Myocyte (in vitro differentiated cells): Measurements from ENCODE around the gene CDYL2. TPM values are rescaled to one million over a fixed set of nuclear protein-coding genes. Genes with fewer than 3 reads are reported as not detected.
"Not testable (repeated sequence)": the region's sequence is repeated elsewhere in the genome, so short reads cannot be mapped to it uniquely, and the experiment has no call there.

Experiments
- DNase-seq: peaks from one replicate; pipeline ENCODE4 v3.0.0-alpha.2; 2012; ENCODE audit warnings: low read depth
- polyA plus RNA-seq: library from polyadenylated mRNA; unstranded; fragments of >200 nt; gene quantifications from one replicate; pipeline ENCODE4 v1.2.1, GENCODE V29; 2012; ENCODE audit warnings: missing spikeins
- total RNA-seq: library from RNA; depleted of rRNA; stranded (reverse); fragments of >200 nt; gene quantifications from 2 replicates; pipeline ENCODE4 v1.2.3, GENCODE V29; 2014

Gene CDYL2, protein sequence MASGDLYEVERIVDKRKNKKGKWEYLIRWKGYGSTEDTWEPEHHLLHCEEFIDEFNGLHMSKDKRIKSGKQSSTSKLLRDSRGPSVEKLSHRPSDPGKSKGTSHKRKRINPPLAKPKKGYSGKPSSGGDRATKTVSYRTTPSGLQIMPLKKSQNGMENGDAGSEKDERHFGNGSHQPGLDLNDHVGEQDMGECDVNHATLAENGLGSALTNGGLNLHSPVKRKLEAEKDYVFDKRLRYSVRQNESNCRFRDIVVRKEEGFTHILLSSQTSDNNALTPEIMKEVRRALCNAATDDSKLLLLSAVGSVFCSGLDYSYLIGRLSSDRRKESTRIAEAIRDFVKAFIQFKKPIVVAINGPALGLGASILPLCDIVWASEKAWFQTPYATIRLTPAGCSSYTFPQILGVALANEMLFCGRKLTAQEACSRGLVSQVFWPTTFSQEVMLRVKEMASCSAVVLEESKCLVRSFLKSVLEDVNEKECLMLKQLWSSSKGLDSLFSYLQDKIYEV
- 0.37 and 1.4 TPM in 2 replicates for total RNA-seq
- 0.32 TPM for polyA plus RNA-seq

DNA sequence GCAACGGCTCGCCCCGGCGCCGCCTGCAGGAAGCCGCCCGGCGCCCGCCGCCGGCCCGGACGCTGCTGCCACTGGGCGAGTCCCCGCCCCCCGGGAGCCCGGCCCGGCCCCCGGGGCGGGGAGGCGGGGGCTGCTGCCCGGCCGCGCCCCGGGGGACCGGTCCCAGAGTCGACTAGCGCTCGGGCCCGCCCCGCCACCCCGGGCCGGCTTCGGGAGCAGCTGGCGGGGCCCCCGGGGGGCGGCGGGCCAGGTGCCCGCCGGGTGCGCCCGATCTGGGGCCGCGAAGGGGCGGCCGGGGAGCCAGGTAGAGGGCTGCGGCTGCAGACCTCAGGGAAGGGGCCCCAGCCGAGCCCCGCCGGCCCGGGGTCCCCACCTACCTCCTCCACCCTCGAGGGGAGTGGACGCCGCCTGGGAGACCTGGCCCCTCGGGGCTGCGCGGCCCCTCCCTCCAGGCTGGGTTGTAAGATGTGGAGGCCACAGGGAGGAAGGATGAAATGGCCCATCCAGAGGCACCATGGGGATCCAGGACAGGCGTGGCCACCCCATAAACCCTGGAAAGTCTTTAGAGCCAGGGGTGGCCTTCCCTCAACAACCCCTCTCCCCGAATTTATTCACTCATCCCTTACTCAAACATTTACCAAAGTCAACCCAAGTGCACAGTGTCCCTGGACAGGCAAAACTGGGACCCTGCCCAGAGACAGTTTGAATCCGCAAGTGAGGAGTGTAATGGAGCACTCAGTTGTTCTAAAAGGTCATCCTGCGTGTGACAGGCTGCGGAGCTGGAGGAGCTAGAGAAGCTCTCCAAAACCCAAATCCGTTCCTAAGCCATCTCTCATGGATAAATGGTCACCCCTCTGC, at the start of gene CDYL2:
CDYL2 (minus strand) TSS at position 73 of the 858 bp plus-strand sequence. CDS start 425 bp downstream, outside the sequence.
- peak; percentile 22 for DNase-seq

DNA sequence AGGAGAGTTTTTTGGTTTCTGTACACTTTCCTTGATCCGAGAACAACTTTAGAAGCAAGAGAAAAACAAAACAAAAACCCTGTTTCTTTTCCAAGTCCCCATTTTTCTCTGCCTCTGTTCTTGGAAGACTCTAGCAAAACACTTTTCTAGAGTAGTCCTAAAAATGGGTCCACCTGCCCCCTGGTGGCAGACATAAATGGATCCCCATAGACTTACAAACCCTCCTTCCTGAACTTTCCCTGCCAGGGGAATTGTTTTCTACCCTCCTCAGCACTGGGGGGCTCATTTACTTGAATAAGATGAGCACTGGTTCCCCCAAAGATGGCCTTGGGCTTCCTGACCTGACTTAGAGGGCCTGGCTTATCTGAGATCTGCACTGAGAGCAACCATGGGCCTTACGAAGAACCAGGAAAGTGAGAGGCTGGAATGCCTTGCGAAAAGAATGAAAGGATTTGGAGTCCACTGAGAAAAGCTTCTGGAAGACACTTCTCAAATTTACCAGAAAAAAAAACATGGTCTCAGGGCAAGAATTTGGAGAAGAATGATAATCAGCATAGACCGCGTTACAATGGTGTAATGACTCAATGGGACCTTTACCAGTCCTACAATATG, 48.0 kb upstream of the CDYL2 start:
- DNase-seq = no peak

DNA sequence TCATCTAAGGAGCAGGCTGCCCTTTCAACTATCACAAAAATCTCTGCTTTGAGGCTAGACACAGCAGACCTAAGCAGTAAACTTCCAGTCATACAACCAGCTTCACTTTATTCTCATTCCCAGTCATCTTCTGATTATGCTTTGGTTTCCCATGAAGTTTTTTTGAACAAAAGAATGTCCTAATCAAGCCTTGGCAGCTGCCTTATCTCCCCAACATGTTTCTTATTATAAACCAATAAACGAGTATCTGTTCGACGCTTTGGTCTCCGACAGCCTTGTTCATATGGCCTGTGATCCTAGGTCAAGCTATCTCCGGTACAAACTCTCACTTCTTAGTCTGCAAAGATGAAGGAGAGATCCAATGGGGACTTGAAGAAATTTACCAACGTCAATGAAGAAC, 47.4 kb upstream of the CDYL2 start:
- DNase-seq = no peak

DNA sequence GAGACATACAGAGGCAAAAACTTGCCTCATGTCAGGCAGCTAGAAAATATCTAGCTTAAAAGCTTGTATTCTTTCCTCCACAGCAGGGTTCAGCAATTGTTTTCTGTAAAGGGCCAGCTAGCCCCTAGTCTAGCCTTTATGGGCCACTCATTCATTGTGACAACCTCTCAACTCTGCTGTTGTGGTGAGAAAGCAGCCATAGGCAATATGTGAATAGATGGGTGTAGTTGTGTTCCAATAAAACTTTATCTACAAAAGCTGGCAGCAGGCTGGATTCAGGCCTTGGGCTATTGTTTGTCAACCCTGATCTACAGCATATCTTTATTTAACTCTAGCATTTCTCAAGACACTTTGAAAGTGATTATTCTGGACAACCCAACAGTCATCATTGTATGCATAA, 46.4 kb upstream of the CDYL2 start:
- DNase-seq = no peak

DNA sequence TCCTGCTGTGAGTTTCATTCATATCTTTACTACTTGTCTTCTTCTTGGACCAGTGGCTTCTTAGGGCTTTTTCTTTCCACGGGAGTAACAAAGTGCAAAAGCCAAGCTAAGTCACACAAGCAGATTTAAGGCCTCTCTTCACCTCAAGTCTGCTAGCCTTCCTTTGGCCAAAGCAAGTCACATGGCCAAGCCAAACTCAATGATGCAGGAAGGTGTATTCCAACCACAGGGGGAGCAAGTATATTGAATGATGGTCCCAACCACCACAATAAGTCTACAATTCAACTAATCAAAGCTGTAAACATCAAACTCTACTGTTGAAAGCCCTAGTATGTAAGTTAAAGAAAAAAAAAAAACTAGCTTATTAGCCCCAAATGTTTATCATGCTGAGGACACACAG, 44.5 kb upstream of the CDYL2 start:
- no peak for DNase-seq

DNA sequence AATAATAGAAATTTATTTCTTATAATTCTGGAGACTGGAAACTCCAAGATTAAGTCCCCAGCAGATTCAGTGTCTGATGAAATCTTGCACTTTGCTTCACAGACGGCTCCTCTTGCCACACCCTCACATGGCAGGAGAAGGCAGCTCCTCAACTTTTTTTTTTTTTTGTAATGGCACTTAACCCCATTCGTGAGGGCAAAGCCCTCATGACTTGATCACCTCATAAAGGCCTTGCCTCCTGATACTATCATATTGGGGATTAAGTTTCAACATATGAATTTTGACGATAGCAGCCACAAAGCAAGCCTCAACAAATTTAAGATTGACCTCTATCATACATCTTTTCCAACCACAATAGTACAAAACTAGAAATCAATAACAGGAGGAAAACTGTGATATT, 42.3 kb upstream of the CDYL2 start:
- DNase-seq = no peak

DNA sequence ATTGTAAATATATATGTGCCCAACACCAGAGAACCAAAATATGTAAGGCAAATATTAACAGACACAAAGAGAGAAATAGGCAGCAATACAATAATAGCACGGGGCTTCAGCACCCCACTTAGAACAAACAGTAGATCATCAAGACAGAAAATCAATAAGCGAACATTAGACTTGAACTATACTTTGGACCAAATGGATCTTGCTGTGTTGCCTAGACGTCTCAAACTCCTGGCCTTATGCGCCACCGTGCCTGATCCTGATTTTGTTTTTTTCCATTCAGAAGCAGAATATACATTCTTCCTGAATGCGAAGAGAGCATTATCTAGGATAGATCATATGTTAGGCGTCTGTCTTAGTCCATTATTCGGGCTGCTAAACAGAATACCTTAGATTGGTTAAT, 41.9 kb upstream of the CDYL2 start:
- no peak for DNase-seq

DNA sequence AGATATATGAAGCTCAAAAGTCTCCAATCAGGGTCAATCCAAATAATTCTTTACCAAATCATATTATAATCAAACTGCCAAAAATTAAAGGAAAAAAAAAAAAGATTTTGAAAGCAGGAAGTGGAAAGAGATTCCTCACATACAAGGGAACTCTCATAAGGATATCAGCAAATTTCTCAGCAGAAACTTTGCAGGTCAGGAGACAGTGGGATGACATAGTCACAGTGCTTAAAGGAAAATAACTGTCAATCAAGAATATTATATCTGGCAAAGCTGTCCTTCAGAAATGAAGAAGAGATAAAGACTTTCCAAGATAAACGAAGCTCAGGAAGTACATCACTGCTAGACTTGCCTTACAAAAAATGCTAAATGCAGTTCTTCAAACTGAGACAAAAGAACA, 40.0 kb upstream of the CDYL2 start:
- no peak for DNase-seq

DNA sequence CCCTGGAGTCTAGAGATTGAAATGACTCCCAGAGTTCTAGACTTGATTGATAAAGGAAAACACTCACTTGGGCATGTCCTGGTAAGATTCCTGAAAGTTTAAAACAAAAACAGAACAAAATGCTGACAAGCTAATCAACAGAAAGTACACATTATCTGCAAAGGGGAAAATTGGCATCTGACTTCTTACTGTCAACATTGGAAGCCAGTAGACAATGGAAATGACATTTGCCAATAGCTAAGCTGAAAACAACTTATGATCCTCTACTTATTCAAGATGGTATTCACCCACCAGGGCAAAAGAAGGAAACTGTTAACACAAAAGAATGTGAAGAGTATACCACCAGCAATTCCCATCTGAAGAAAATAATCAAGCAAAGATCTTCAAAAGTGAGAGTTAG, 36.8 kb upstream of the CDYL2 start:
- DNase-seq = no peak

DNA sequence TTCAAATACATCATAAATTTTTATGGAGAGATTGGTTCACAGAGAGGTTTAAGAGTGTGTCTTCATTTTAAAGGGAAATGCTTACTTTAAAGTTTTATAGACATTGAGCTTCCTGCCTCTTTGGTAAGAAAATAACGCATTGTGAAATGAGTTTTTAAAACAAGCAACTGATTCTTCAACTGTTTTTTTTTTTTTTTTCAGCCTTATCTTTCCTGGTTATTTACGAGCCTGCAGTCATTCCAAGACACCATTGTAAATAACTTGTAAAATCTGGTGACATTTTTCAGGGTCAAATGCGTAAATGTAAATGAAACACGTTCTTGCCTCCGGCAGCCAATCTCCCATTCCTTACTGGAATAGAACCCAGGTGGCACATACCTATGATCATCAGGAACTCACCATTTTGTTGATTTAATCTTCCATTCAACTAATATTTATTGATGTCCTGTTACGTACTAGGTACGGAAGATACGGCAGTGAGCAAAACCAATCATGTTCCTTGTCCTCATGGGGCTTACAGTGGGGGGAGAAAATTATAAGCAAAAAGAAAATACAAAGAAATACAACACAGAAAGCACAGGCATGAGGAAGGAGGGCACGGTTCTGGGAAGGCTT, 33.2 kb upstream of the CDYL2 start:
- DNase-seq = no peak

DNA sequence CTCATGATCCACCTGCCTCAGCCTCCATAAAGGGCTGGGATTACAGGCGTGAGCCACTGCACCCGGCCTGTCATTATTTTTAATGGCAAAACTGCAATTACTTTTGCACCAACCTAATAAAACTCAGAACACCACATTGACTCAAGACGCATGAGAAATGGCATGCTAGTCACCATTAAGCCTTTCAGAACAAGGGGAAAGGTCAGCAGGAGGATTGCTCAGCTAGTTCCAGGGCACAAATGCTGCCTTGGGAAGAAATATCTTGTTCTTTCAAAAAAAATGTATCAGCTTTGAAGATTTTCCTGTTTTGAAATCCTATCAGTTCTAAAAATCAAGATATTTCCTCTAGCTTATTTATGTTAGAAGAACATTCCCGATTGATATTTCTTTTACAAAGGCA, 32.4 kb upstream of the CDYL2 start:
- no peak for DNase-seq

DNA sequence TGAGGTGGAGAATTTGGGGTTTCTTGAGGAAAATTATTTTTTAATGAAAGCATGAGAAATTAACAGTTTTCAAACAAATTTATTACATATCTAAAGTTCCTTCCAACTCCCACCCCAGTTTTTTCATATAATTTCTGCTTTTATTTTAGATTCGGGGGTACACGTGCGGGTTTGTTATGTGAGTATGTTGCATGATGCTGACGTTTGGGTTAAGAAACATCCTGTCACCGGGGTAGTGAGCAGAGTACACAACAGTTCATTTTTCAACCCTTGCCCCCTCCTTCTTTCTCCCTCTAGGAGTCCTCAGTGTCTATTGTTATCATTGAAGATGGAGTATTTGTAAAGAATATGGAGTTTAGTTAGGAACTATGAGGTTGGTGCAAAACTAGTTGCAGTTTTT, 31.8 kb upstream of the CDYL2 start:
- DNase-seq = no peak

DNA sequence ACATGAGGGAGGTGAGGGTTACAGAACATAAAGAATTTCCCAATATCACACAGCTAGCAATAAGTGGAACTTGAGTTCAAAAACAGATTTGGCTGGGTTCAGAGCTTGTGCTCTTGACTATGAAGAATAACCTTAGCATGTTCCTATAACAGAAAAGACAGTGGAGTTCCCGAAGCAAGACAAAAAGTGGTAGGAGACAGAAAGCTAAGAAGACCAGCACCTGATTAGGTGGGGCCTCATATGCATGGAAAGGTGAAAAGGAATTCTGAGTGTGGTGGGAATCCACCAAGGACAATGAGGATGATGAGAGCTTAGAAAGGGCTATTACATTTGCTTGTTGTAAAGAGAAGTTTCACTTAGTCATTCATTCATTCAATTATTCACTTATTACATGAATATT, 26.6 kb upstream of the CDYL2 start:
- DNase-seq = no peak

DNA sequence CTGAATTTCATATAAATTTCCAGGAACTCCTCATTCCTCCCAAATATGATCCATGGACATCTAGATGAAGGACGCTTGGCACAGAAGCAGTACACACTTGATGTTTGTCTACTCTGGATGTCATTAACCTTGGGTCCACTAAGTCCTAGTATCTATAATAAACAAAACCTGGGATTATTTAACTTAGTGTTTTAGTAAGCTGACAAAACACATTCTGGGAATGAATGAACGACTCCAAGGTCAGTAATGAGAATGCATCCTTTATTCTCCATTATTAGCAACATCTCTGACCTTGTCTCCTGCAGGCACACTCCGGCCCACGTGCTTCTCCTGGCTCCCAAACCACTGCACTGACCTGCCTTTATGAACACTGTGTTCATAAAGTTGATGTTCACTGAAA, 24.1 kb upstream of the CDYL2 start:
- DNase-seq = no peak

DNA sequence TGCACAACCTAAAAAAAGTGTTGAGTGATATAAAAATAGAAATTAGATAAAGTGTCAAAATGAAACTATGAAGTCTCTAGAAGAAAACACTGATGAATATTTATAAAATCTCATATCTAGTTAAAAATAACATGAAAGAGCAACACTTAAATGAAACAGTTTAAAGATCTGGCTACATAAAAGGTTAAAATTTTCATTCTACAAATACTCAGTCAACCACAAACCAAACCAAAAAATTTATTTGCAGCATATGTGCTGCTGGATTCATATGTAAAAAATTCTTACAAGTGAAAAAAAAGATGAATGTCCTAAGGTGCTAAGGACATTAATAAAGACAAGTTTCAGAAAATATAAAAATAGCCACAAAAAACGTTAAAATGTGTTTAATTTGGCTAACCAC, 22.6 kb upstream of the CDYL2 start:
- no peak for DNase-seq

DNA sequence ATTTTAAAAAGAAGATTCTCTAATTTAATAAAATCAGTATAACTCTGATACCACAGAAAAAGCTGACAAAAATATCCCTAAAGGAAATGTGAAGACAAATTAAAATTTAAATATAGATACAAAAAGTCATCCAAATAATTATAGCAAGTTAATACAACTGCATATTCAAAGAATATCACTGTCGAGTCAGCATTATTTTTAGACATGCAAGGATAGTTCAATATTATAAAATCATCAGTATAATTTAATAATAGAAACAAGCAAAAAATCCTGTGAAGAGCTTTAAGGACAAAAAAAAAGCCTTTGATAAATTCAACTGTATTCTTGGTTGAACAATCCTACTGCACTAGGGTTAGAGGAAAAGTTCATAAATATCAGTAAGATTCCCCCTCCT, 21.0 kb upstream of the CDYL2 start:
- no peak for DNase-seq

DNA sequence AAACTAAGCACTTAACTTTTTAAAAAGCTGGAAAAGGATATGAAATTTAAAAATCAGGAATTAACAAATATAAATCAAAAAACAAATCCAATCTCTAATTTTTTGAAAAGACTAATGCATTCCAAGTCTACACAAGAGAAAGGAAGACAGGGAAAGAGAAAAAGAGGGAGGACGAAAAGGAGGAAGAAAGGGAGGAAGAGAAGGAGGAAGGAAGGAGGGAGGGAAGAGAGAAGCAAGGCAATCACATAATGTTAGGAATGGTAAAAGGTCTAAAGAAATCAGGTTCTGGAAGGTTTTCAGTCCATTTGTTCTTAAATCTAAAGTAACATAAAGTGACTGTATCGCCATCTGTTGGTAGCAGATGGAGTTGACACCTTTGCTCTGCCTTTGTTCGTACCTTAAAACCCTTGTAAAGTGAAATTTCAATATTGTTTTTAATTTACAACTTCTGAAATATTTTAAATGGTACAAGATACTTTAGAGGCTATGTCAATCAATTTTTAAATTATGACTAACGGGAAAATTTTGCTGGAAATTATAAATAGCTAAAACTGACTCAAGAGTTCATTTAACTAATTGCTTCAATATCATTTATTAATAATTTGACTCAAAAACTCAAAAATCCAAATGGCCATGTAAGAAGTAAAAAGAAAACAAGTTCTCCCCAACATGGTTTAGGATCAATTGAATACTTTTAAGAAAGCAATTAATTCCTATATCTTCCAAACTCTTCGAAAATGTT, 20.4 kb upstream of the CDYL2 start:
- DNase-seq = peak; percentile 48

DNA sequence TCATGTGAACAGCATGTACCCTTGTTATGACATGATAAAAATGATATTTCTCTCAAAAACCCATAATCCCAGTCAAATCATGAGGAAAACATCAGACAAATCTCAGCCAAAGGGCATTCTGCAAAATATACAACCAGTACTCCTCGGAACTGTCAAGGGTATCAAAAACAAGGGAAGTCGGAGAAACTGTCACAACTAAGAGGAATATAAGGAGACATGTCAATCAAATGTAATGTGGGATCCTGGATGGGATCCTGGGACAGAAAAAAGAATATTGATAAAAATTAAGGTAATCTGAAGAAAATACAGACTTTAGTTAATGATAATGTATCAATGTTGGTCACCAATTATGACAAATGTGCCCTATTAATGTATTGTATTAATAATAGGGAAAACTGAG, 15.6 kb upstream of the CDYL2 start:
- no peak for DNase-seq

DNA sequence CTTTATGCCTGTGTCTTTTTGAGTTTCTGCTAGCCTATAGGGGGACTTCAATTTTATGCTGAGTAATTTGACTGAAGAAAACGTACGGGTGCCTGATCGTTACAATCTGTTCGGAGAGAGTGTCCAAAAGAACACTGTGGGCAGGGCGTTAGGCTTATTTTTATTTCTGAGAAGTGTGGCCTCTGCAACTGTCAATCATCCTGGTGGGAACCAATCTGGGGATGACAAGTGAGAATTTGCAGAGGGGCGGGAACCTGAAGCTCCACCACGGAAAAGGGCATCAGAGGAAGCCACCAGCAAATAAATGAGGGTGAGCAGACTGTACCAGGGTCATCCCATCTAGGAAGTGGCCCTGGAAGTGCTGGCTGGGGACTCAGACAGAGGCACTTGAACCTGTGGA, 12.0 kb upstream of the CDYL2 start:
- DNase-seq = peak; percentile 5

DNA sequence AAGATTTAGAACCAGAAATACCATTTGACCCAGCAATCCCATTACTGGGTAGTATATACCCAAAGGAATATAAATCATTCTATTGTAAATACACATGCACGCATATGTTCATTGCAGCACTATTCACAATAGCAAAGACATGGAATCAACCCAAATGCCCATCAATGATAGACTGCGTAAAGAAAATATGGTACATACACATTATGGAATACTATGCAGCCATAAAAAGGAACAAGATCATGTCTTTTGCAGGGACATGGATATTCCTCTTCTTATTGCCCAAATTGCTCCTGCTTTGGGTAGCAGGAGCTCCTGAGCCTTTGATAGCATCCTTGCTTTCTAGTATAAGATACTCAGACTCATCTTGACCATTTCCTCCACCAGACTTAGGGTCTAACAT, 10.9 kb upstream of the CDYL2 start:
- not testable (repeated sequence) for DNase-seq

DNA sequence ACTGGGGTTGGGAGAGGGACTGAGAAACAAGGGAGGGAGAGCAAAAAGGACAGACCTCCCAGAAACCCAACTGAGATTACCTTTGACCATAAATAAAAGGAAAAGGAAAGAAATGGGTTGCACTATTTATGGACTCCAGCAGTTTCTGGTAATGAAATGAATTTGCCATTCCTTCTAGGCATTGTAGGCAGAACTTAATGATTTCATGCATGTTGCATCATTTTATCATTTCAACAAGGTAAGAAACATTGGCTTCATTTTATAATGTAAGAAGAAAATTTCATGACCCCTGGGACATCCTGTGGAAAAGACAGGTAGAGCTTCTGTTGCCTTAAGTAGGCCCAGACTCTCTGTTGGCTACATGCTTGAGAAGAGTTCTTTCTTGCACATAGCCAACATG, 8.2 kb upstream of the CDYL2 start:
- no peak for DNase-seq
